ENCODE measurements around the gene FOXO3. TPM values are rescaled to one million over a fixed set of nuclear protein-coding genes. Genes with fewer than 3 reads are reported as not detected.

Gene FOXO3
- total RNA-seq, result 10 to 100 TPM; 29.9 to 66.1 (median 59.1) TPM

- peak; percentile 97 for TF ChIP-seq POLR2A (IDR thresholded peaks at IDR 0.05)
- TF ChIP-seq POLR2AphosphoS5 (IDR thresholded peaks at IDR 0.05), result peak; percentile 92 to 98 (median 97)
- TF ChIP-seq, protein P1, sequence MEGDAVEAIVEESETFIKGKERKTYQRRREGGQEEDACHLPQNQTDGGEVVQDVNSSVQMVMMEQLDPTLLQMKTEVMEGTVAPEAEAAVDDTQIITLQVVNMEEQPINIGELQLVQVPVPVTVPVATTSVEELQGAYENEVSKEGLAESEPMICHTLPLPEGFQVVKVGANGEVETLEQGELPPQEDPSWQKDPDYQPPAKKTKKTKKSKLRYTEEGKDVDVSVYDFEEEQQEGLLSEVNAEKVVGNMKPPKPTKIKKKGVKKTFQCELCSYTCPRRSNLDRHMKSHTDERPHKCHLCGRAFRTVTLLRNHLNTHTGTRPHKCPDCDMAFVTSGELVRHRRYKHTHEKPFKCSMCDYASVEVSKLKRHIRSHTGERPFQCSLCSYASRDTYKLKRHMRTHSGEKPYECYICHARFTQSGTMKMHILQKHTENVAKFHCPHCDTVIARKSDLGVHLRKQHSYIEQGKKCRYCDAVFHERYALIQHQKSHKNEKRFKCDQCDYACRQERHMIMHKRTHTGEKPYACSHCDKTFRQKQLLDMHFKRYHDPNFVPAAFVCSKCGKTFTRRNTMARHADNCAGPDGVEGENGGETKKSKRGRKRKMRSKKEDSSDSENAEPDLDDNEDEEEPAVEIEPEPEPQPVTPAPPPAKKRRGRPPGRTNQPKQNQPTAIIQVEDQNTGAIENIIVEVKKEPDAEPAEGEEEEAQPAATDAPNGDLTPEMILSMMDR (IDR thresholded peaks at IDR 0.05), result peak in 1 of 5 experiments; percentile 21
- TF ChIP-seq EP300 (IDR thresholded peaks at IDR 0.05; ENCODE audit: low read depth), result no peak
- peaks cover 17 to 54% (median 44%) of the 10 kb centered on the region in 4 donors for H3K4me1 ChIP-seq
- H3K4me3 ChIP-seq, result peak within 1 kb of the TSS; percentile 72 to 97 (median 86)
- peak within 1 kb of the TSS; percentile 98 to 100 (median 99) for H3K27ac ChIP-seq
- no peaks in the 10 kb centered on the region for H3K36me3 ChIP-seq
- WGBS, 2 donors (ENCODE audit: low coverage in 1 of 2), result 0% methylated on average over 37 of the region's 110 CpGs; no CpG with 5 or more reads in 1 of the 2 donors
- no peaks in the 10 kb centered on the region for H3K27me3 ChIP-seq
- no peaks in the 10 kb centered on the region for H3K9me3 ChIP-seq
- intact Hi-C loops (cut with DNase I; ENCODE audit: low total_unique reads) (loop anchor here (2.0 kb wide), 1 partner anchor 28 kb away; no protein-coding TSS in a partner anchor), in situ Hi-C loops (cut with MboI; ENCODE audit: low pct_ligation_motif_present in 1 of 4, low pct_unique_long_range_greater_than_20kb in 1 of 4, low sequenced_read_pairs in 3 of 4) (loop anchor here in 1 of 4 donors (25.0 kb wide), 1 partner anchor 102 kb away; no protein-coding TSS in a partner anchor)
- peak; percentile 95 for DNase-seq
These were observed at the start of gene FOXO3 for GRCh38 chr6:108560463-108561308. Gene FOXO3, plus strand, starts transcription at chr6:108560917. Its CDS starts 292 bp downstream, at chr6:108561209.

DNA sequence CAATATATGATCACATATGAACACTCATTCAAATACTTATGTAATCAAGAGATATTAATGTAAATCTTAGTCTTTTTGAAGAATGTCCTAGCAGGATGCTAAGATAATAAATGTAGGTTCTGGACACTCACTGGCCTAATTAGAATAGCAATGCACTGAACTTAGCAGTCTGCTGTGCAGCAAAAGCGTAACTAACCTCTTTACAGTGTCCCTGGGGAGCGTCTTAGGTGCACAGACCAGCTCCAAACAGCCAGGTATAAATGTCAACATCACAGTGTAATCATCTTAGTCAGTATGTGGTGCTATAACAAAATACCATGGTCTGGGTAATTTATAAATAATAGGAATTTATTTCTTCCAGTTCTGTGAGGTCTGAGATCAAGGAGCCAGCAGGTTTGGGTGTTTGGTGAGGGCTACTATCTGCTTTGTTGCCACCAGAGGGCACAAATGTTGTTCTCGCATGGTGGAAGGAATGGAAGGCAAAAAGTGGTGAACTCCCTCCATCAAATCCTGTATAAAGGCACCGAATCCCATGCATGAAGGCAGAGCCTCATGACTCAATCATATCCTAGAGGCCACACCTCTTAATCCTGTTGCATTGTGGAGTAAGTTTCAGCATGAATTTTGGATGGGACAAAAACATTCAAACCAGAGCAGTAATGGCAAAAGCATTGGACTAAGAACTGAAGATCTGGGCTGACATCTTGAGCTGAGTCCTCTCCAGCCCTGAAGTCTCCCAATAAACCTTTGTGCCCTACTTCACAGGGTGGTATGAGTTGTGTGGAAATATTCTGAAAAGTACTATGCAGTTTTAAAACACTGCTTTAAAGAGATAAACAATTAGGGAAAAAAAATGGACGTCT, 41.8 kb upstream of the FOXO3 start:
- Histone ChIP-seq H3K9me3 (no peaks in the 10 kb centered on the region), H3K4me1 (no peaks in the 10 kb centered on the region), H3K4me3 (no peak overlapping the region), H3K27me3 (no peaks in the 10 kb centered on the region), H3K36me3 (no peaks in the 10 kb centered on the region), H3K27ac (no peak overlapping the region)
- in situ Hi-C loops (cut with MboI; ENCODE audit: low pct_ligation_motif_present in 1 of 4, low pct_unique_long_range_greater_than_20kb in 1 of 4, low sequenced_read_pairs in 3 of 4) (no loop called here), intact Hi-C loops (cut with DNase I; ENCODE audit: low total_unique reads) (no loop called here)
- DNase-seq, result no peak
- no peak for TF ChIP-seq POLR2AphosphoS5 (IDR thresholded peaks at IDR 0.05)
- TF ChIP-seq EP300 (IDR thresholded peaks at IDR 0.05; ENCODE audit: low read depth), result no peak
- TF ChIP-seq, protein P1 (IDR thresholded peaks at IDR 0.05), result peak in 2 of 5 experiments; percentile 27 to 30
- 65 to 88% methylated on average over 4 to 5 of the region's 5 CpGs for WGBS, 2 donors (ENCODE audit: low coverage in 1 of 2)

DNA sequence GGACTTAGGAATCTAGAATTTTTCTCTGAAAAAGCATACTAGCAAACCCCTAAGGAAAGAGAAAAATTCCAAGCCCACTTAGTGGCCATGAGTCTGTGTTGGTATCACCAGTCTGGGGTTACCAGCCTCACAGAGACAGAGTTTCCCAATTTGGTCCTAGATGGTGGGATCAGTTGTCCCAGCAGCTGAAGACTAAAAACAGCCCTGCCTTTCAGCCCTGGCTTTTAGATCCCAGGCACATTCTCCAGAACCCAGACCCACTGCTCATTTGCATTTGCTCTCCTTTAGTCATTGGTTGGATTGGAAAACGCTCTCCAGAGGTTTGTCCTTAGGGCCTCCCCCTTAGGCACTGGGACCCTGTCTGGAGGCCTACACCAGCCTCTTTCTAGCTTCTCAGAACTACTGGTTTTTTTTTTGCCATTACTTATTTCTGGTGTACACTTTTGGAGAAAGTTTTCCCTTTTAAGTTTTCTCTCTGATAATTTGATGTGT, 39.1 kb upstream of the FOXO3 start:
- no peak for TF ChIP-seq POLR2A (IDR thresholded peaks at IDR 0.05)
- TF ChIP-seq, protein P1 (IDR thresholded peaks at IDR 0.05), result no peak
- TF ChIP-seq EP300 (IDR thresholded peaks at IDR 0.05; ENCODE audit: low read depth), result no peak
- TF ChIP-seq POLR2AphosphoS5 (IDR thresholded peaks at IDR 0.05), result no peak
- intact Hi-C loops (cut with DNase I; ENCODE audit: low total_unique reads) (no loop called here), in situ Hi-C loops (cut with MboI; ENCODE audit: low pct_ligation_motif_present in 1 of 4, low pct_unique_long_range_greater_than_20kb in 1 of 4, low sequenced_read_pairs in 3 of 4) (loop anchor here in 3 of 4 donors (10.0 kb wide), 2 partner anchors 407 to 417 kb away; no protein-coding TSS in a partner anchor)
- DNase-seq, result no peak
- Histone ChIP-seq H3K27ac (no peak overlapping the region), H3K4me3 (no peak overlapping the region), H3K27me3 (no peaks in the 10 kb centered on the region), H3K4me1 (no peaks in the 10 kb centered on the region), H3K9me3 (no peaks in the 10 kb centered on the region), H3K36me3 (no peaks in the 10 kb centered on the region)
- 78% methylated on average over 1 of the region's 1 CpG; no CpG with 5 or more reads in 1 of the 2 donors for WGBS, 2 donors (ENCODE audit: low coverage in 1 of 2)
